Cardiac fibroblast (primary cell): ENCODE results near the gene GNG11.
A peak's percentile ranks its signal among the peaks of the same experiment; 100 is the strongest.
"Not testable (repeated sequence)": the region's sequence is repeated elsewhere in the genome, so short reads cannot be mapped to it uniquely, and the experiment has no call there.

Source experiments
- DNase-seq, 2 donors: peaks; one replicate each; pipeline versions ENCODE4 v3.0.0 to v3.0.0-alpha.2; 2010; ENCODE audit warnings: low read depth in 2 of 2
- H3K4me3 ChIP-seq, 2 donors: replicated peaks in 1 of 2; 1 replicate in 1 of 2; 2 replicates in 1 of 2; pipeline ENCODE4 v1.5.1; 2011; ENCODE audit warnings: low read depth in 2 of 2, low read length in 2 of 2, mild to moderate bottlenecking in 2 of 2, moderate library complexity in 1 of 2
- TF ChIP-seq, protein P1 (sequence below): IDR thresholded peaks from one replicate; pipeline ENCODE4 v1.5.1; 2011; ENCODE audit warnings: low read depth, mild to moderate bottlenecking, low read length, inconsistent platforms

GNG11 gene

DNA sequence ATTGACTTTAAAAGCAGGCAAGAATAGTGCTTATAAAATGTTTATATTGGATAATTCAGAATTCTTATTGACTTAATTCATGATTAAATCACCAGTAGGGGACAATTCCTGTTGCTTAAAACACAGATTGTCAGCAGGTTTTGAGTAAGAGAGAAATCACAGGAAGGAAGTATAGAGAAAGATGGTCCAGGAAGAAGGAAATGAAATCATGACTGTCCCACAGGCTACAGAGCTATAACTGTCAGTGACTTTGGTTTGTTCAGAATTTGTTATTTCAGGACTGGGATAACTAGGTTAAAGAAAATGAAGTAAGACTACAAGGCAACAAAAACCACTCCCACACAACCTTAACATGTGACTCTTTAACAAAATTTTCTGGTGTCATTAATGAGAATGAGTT is 8.3 kb upstream of the GNG11 start:
- no peak for DNase-seq
- H3K4me3 ChIP-seq = no peak overlapping the region
- TF ChIP-seq, protein P1, sequence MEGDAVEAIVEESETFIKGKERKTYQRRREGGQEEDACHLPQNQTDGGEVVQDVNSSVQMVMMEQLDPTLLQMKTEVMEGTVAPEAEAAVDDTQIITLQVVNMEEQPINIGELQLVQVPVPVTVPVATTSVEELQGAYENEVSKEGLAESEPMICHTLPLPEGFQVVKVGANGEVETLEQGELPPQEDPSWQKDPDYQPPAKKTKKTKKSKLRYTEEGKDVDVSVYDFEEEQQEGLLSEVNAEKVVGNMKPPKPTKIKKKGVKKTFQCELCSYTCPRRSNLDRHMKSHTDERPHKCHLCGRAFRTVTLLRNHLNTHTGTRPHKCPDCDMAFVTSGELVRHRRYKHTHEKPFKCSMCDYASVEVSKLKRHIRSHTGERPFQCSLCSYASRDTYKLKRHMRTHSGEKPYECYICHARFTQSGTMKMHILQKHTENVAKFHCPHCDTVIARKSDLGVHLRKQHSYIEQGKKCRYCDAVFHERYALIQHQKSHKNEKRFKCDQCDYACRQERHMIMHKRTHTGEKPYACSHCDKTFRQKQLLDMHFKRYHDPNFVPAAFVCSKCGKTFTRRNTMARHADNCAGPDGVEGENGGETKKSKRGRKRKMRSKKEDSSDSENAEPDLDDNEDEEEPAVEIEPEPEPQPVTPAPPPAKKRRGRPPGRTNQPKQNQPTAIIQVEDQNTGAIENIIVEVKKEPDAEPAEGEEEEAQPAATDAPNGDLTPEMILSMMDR = no peak

DNA sequence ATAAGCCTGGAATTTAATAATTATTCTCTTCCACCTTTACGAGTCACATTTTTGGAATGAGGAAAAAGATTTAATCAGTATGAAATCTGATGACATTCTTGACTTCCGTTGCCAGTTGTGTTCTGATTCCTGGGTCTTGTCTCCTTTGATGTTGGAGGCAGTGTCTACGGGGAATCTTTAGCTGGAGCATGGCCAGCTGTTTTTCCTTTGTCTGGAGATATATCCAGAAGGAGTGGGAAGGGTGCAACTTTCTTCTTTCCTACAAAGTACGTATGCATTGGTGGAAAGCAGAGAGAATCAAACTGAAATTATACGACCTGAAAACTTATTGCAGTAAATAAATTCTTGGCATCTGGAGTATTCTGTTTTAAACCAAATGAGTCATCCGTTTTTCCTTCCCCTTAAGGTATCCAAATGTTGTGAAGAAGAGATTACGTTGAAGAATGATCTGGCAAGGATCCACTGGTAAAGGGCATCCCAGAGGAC is 6.9 kb upstream of the GNG11 start:
- H3K4me3 ChIP-seq = peak overlapping the region in 1 of 2 donors; percentile 21
- TF ChIP-seq, protein P1 = no peak
- peak; percentile 80 to 94 for DNase-seq

GRCh38 chr7:93915206-93915842 is 6.2 kb upstream of the GNG11 start:
- not testable (repeated sequence) for H3K4me3 ChIP-seq, DNase-seq

- H3K4me3 ChIP-seq, DNase-seq: not testable (repeated sequence)
These were observed 5.6 kb upstream of the GNG11 start for GRCh38 chr7:93915888-93916287.

- not testable (repeated sequence) for DNase-seq, H3K4me3 ChIP-seq
These were observed 5.2 kb upstream of the GNG11 start for GRCh38 chr7:93916315-93916714.

DNA sequence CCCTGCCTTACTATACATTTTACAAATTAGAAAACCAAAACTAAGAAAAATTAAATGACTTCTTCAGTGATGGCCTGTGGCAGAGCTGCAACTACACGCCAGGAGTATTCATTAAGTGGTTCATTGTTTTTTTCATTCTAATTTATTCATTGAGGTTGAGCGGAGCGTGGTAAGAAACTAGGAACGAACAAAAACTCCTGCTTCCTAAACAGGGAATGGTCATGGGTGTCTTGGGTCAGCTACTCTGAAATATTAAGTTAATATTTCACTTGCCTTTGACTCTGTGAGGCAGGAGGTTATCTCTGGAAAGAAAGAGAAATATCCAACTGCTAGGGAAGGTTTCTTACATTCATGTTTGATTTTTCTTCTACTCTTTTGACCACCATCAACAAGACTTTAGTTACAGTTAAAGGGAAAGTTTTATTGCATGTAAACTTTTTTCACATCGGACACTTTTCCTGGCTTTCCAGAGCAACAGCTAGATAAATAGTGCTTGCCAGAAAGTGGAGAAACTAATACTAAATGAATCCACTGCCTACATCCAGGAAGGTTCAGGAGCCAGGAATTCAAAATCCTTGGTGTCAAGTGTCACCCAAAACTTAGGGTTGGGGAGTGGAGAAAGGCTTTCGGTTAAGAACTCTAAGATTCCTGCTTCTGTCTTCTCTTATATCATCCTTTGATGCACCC is 896 bp upstream of the GNG11 start:
- peak overlapping the region; percentile 80 for H3K4me3 ChIP-seq

DNA sequence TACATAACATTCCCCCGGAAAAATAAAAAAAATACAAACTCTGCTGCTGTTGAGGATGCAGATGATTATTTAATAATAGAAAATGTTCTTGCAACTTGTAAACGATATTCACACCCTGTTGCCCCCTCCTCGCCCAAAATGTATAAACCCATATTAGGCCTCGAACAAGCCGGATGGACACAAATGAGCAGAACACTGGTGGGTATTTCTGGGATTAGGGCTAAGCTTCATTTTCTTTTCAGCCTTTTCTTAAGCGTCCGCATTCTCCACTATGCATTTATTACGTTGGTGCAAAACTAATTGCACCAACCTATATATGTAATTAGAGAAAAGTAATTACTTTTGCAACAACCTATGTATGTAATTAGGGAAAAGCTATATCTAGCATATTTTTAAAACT is 349 bp upstream of the GNG11 start:
- TF ChIP-seq, protein P1 = no peak
- peak overlapping the region; percentile 80 for H3K4me3 ChIP-seq
- no peak for DNase-seq

More for the DNA sequence above, 896 bp upstream of the GNG11 start:
- DNase-seq = peak; percentile 36 to 45
- TF ChIP-seq, protein P1 = no peak

DNA sequence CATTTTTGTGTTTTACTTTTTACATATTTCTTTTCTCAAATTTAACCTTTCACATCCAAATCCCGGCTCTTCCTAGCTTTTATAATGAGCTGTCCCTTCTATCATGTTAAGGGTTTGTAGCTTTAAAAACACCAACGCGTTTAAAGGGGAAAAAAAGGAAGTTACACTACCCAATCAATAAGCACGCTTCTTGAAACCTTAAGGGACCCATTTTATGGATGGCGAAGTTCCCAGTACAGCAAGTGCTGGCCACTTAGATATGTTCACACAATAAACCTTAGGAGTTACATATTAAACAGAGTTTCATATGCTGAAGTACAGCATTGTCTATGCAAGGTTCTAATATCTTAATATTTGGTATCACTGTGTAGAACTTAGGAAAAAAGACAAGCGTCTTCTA is 1.8 kb downstream of the GNG11 start:
- peak overlapping the region; percentile 80 for H3K4me3 ChIP-seq
- TF ChIP-seq, protein P1 = no peak
- peak; percentile 55 to 56 for DNase-seq
